Effector memory CD8-positive, alpha-beta T cell (primary cell): ENCODE measurements around the gene CYCS.

Experiments
- ATAC-seq: fragments of 150-1000 bp; cut with Tn5 transposase; replicated peaks from 2 replicates; pipeline ENCODE4 v1.10.0; 2021; ENCODE audit warnings: mild to moderate bottlenecking, moderate library complexity
- DNase-seq, 3 experiments: peaks; one replicate each; pipeline ENCODE4 v3.0.0; 2021
- H3K27ac Mint-ChIP-seq, 2 donors: one replicate each; pipeline ENCODE4 v1.8.0; 2022; ENCODE audit warnings: mild to moderate bottlenecking in 2 of 2, mixed read lengths in 2 of 2, moderate library complexity in 2 of 2
- H3K27me3 Mint-ChIP-seq, 2 donors: one replicate each; pipeline ENCODE4 v1.8.0; 2022; ENCODE audit warnings: mixed read lengths in 2 of 2
- H3K36me3 Mint-ChIP-seq: one replicate; pipeline ENCODE4 v1.8.0; 2022; ENCODE audit warnings: mild to moderate bottlenecking, moderate library complexity, mixed read lengths; ENCODE audit not compliant: insufficient read depth
- H3K4me1 Mint-ChIP-seq, 2 donors: one replicate each; pipeline ENCODE4 v1.8.0; 2022; ENCODE audit warnings: low read depth in 2 of 2, mixed read lengths in 2 of 2
- H3K4me3 Mint-ChIP-seq, 2 donors: one replicate each; pipeline ENCODE4 v1.8.0; 2022; ENCODE audit warnings: mild to moderate bottlenecking in 2 of 2, mixed read lengths in 2 of 2, moderate library complexity in 2 of 2
- H3K9me3 Mint-ChIP-seq, 2 donors: one replicate each; pipeline ENCODE4 v1.8.0; 2022; ENCODE audit warnings: mixed read lengths in 2 of 2

The CYCS gene

DNA sequence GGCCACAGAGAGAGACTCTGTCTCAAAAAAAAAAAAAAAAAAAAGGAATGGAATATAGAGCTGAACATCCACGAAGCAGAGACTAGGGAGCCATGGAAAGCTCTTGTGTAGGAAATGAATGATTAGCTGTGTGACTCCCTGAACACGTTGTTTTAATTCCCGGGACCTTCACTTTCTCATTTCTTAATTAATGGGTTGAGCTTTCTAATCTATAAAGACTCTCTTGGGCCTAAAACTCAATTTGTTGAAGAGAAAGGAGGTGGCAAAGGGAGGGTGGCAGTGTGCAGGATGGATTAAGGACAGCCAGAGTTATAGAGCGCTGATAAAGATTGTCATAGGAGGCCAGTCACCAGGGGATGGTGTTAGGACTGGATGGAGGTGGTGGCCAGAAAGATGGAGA lies 48.0 kb downstream of the CYCS start:
- ATAC-seq (no peak), DNase-seq (no peak)
- Mint-ChIP-seq H3K36me3 (peaks cover 3% of the 10 kb centered on the region), H3K27me3 (peaks cover 4 to 32% of the 10 kb centered on the region in 2 donors), H3K27ac (no peak overlapping the region), H3K4me1 (no peaks in the 10 kb centered on the region), H3K4me3 (no peak overlapping the region), H3K9me3 (no peaks in the 10 kb centered on the region)

DNA sequence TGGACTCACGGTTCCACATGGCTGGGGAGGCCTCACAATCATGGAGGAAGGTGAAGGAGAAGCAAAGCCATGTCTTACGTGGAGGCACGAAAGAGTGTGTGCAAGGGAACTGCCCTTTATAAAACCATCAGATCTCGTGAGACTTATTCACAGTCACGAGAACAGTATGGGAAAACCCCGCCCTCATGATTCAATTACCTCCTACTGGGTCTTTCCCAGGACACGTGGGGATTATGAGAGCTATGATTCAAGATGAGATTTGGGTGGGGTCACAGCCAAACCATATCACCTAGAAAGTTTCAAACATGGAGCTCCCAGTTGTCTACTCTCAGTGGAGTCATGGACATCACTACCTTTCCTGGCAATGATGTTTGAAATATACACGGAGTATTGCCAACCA lies 49.6 kb downstream of the CYCS start:
- no peak overlapping the region for H3K27ac Mint-ChIP-seq
- H3K4me1 Mint-ChIP-seq, result no peaks in the 10 kb centered on the region
- ATAC-seq (no peak), DNase-seq (no peak)
- no peak overlapping the region for H3K4me3 Mint-ChIP-seq
- peaks cover 3% of the 10 kb centered on the region for H3K36me3 Mint-ChIP-seq
- peaks cover 0 to 29% of the 10 kb centered on the region in 2 donors for H3K27me3 Mint-ChIP-seq
- no peaks in the 10 kb centered on the region for H3K9me3 Mint-ChIP-seq

DNA sequence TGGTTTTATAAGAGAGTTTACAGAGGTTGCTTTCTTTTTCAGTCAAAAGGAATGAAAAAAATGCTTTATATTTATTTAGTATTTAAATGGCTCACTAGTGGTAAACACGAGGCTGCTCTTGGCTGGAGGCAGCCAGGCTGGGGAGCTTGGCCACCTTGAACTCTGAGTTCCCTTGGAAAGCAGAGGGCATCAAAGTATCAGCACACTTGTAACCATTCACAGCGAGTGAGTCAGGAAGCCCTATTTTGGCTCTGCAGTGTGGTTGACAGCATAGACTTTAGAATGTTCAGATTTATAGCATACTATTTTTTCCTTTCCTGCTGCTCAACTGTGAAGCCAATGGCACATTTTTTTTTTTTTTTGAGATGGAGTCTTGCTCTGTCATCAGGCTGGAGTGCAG lies 51.6 kb downstream of the CYCS start:
- Mint-ChIP-seq H3K27me3 (peaks cover 0 to 28% of the 10 kb centered on the region in 2 donors), H3K4me1 (peaks cover 0 to 2% of the 10 kb centered on the region in 2 donors), H3K27ac (no peak overlapping the region), H3K4me3 (no peak overlapping the region), H3K36me3 (no peaks in the 10 kb centered on the region), H3K9me3 (no peaks in the 10 kb centered on the region)
- DNase-seq (no peak), ATAC-seq (no peak)
